GM12865 (cell line): ENCODE results near the gene PPP1R27.

ENCODE experiments used
- DNase-seq: peaks from one replicate; pipeline ENCODE4 v3.0.0; 2010; ENCODE audit warnings: low read depth
- H3K4me3 ChIP-seq: 2 replicates; pipeline ENCODE4 v1.5.1; 2011; ENCODE audit warnings: mild to moderate bottlenecking, low read depth, low read length, control low read depth
- TF ChIP-seq, protein P1 (sequence below): IDR thresholded peaks from 2 replicates; pipeline ENCODE4 v1.5.1; 2011; ENCODE audit warnings: low read length, control low read depth, low read depth, inconsistent platforms; ENCODE audit not compliant: insufficient read depth; ENCODE audit errors: missing control alignments

Gene PPP1R27

DNA sequence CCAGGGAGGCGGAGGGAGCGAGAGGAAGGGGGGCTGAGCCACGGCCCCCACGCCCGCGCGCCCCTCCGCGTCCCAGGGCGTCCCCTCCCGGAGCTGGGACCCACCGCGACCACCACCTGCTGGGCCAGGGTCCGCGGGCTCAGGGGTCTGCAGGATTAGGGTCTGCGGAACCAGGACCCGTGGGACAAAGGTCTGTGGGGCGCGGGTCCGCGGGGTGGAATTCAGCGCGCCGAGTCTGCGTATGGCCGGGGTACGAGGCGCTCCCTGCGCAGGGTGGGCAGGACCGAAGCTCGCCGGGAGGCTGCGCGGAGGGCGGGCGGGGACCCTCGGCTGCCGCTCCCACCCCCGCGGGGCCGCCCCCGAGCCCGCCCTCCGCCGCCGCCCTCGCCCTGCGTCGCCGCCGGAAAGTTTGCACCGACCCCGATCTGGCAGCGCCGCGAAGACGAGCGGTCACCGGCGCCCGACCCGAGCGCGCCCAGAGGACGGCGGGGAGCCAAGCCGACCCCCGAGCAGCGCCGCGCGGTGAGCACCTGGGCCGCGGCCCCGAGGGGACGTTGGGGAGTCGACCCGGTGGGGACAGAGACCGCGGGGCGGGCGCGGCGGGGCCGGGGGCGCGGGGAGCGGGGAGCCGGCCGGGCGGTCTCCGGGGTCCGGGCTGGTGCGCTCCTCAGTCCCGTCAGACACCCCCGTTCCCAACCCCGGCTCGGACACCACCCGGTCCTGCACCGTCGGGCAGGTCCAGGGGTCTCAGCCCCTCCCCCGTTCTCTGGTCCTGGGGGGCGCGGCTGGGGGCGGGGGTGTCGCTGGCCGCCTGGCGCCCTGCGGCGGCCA is 30.9 kb downstream of the PPP1R27 start, which contains the start of gene GCGR:
GCGR (plus strand) TSS at position 423 of the 831 bp plus-strand sequence. CDS start 4,869 bp downstream, outside the sequence.
- H3K4me3 ChIP-seq = no peak within 1 kb of the TSS
- TF ChIP-seq, protein P1, sequence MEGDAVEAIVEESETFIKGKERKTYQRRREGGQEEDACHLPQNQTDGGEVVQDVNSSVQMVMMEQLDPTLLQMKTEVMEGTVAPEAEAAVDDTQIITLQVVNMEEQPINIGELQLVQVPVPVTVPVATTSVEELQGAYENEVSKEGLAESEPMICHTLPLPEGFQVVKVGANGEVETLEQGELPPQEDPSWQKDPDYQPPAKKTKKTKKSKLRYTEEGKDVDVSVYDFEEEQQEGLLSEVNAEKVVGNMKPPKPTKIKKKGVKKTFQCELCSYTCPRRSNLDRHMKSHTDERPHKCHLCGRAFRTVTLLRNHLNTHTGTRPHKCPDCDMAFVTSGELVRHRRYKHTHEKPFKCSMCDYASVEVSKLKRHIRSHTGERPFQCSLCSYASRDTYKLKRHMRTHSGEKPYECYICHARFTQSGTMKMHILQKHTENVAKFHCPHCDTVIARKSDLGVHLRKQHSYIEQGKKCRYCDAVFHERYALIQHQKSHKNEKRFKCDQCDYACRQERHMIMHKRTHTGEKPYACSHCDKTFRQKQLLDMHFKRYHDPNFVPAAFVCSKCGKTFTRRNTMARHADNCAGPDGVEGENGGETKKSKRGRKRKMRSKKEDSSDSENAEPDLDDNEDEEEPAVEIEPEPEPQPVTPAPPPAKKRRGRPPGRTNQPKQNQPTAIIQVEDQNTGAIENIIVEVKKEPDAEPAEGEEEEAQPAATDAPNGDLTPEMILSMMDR = no peak
- no peak for DNase-seq

DNA sequence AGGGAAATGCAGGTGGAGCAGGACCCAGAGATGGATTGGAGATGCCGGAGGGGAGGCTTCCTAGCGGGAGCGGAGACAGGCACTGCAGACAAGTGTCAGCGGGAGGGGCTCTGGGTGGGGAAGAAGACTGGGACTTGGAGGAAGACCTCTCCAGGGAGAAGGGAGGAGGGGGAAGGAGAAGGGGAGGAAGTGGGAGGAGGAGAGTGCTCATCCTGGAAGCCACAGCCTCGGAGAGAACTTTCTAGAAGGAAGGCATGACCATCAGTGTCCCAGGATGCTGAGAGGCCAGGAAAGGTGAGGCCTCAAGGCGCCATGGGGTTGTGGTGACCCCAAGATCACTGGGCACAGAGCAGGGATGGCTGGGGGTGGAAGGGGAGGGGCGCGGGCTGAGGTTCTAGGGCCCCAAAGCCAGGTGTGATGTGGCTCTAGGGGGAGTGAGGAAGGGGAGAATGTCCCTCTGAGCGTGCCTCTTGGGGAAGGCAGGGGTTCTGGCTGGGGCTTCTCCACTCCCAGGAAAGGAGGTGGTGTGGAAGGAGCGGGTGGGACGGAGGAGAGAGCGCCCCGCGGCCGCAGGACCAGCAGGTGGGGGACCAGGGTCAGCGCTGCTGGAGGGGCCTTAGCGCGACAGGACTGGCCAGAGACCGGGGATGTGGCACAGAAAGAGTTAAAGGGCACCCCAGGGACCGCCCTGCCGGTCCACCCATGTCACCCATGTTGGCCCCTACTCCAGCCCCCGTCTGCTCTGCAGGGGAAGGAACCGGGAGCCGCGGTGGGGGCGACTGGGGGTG is 31.8 kb downstream of the PPP1R27 start:
- no peak overlapping the region for H3K4me3 ChIP-seq
- TF ChIP-seq, protein P1 = no peak
- DNase-seq = no peak

- no peak for DNase-seq
- TF ChIP-seq, protein P1 = no peak
- H3K4me3 ChIP-seq = no peak overlapping the region
Measured at GRCh38 chr17:81802048-81802758, 32.6 kb downstream of the PPP1R27 start.

DNA sequence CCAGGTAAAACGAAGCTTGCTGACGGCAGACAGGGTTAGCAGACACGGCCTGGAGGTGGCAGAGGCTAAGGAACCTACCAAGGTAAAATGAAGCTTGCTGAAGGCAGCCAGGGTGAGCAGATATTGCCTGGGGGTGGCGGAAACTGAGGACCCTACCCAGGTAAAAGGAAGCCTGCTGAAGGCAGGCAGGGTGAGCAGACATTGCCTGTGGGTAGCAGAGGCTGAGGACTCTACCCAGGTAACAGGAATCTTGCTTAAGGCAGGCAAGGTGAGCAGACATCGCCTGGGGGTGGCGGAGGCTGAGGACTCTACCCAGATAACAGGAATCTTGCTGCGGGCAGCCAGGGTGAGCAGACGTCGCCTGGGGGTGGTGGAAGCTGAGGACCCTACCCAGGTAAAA is 33.5 kb downstream of the PPP1R27 start:
- H3K4me3 ChIP-seq = no peak overlapping the region
- TF ChIP-seq, protein P1 = no peak
- no peak for DNase-seq

DNA sequence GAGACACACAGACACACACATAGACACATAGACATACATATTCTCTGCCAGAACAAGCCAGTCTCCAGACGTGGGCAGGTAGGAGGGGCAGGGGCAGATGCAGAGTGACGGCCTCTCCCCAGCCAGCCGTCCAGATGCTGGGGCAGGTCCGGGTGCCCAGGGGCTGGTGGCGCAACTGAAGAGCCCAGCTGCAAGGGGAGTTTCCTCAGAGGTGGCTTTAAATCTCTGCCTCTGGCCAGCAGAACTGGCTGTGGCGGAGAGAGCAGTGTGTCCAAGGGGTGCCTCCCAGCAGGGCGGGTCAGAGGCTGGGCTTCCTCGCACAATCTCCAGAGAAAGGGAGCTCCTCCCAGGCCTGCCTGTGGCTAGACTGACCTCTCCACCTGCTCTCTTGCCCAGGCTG is 40.3 kb downstream of the PPP1R27 start:
- TF ChIP-seq, protein P1 = no peak
- H3K4me3 ChIP-seq = no peak overlapping the region
- no peak for DNase-seq

DNA sequence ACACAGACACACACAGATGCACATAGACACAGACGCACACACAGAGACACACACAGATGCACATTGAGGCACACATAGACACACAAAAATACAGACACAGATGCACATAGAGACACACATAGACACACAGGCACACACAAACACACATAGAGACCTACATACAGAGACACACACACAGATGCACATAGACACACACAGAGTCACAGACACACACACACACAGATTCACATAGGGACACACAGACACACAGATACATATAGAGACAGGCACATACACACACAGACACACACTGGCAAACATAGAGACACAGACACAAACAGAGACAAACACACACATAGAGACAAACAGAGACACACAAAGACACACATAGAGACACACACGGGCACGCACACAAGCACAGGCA is 40.8 kb downstream of the PPP1R27 start:
- H3K4me3 ChIP-seq = no peak overlapping the region
- TF ChIP-seq, protein P1 = no peak
- no peak for DNase-seq
